Right kidney (tissue), 1 donor: Measurements from ENCODE around the gene PIK3R2.

Source experiments
- DNase-seq: peaks from one replicate; pipeline ENCODE4 v3.0.0-alpha.2; 2016

Gene PIK3R2

DNA sequence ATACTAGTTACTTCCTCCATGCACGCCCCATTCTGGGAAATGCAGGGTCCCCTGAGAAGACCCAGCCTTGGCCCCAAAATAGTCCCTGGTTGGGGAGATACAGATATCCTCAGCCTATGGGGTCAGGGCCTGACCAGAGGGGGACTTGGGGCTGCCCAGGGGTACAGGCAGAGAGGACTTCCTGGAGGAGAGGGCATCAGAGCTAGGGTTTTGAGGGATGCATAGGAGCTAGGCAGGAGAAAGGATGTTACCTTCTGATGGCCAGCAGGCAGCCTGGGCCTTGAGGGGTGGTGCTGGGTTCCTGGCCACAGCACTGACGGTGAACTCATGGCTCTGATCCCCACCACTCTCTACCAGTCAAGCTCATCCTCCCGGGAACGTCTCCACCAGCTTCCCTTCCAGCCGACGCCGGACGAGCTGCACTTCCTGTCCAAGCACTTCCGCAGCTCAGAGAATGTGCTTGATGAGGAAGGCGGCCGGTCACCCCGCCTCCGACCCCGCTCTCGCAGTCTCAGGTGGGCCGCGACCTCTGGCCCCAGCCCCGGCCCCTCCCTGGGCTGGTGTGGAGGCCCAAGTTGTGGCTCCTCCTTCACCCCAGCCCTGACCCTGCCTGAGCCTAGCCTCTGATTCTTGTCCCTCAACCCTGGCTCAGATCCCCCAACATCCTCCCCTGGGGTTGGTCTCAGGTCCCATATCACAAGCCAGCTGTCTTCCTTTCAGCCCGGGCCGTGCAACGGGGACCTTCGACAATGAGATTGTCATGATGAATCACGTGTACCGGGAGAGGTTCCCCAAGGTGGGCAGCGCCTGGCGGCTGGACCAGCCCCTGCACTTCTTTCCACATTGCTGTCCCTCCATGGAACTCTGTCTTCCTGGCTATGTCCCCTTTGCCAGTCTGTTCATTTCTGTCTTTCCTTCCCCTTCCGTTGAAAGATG, 29.8 kb upstream of the PIK3R2 start:
- no peak for DNase-seq

DNA sequence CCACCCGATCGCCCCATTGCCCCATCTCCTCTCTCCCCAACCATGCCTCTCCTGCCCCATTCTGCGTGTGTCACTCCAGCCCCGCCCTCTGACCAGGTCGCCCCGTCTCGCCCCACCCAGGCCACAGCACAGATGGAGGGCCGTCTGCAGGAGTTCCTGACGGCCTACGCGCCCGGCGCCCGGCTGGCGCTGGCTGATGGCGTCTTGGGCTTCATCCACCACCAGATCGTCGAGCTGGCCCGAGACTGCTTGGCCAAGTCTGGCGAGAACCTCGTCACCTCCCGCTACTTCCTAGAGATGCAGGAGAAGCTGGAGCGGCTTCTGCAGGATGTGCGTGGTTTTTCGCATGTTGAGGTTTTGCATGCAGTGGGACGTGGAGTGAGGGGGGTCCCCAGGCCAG, 29.1 kb upstream of the PIK3R2 start:
- DNase-seq: no peak

GRCh38 chr19:18126097-18126496, 26.9 kb upstream of the PIK3R2 start:
- no peak for DNase-seq

- no peak for DNase-seq
These were observed 24.9 kb upstream of the PIK3R2 start for GRCh38 chr19:18128044-18128443.

- no peak for DNase-seq
These were observed 24.2 kb upstream of the PIK3R2 start for GRCh38 chr19:18128805-18129204.

- no peak for DNase-seq
These were observed 22.3 kb upstream of the PIK3R2 start for GRCh38 chr19:18130523-18131242.

GRCh38 chr19:18131841-18132596, 20.9 kb upstream of the PIK3R2 start:
- DNase-seq: no peak

GRCh38 chr19:18135712-18136584, 17.0 kb upstream of the PIK3R2 start:
- DNase-seq: no peak

DNA sequence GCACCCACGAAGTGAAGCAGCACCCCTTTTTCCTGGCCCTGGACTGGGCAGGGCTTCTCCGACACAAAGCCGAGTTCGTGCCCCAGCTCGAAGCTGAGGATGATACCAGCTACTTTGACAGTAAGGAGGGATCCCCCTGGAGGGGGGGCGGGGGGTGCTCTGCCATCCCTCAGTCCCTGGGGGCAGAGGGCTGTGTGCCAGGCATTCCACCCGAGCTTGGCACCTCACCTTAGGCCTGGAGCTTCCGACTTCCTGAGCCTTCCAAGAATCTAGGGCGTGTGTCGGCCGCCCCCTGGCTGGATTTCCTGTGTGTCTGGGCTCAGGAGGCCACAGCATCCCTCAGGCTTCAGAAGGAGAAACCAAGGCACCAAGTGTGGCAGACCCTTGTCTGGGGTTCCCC, 15.7 kb upstream of the PIK3R2 start:
- DNase-seq: no peak

- no peak for DNase-seq
These were observed 15.2 kb upstream of the PIK3R2 start for GRCh38 chr19:18137657-18138339.

DNA sequence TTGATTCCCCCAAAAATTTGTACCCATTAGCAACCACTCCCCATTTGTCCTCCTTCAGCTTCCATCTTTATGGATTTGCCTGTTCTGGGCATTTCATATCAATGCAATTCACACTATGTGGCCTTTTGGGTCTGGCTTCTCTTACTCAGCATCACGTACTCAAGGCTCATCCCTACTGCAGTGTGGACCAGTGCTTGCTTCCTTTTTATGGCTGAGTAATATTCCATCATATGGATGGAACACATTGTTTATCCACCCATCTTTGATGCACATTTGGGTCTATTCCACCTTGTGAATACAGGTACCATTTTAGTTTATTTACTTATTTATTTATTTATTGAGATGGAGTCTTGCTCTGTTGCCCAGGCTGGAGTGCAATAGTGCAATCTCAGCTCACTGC, 12.5 kb upstream of the PIK3R2 start:
- DNase-seq: no peak

DNA sequence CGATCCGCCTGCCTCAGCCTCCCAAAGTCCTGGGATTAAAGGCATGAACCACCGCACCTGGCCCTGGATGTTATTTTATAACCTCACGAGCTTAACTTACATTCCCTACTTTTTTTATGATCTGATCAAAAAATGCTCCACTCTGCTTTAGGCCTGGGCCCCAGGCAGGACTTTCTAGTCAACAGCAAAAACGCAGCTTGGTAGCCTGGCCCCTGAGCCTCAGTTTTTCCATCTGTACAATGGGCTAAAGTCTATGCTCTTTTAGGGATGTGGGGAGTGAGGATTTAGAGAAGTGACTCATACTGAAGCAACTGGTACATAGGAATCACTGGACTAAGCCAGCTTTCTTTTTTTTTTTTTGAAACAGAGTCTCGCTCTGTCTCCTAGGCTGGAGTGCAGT, 11.9 kb upstream of the PIK3R2 start:
- DNase-seq: no peak

DNA sequence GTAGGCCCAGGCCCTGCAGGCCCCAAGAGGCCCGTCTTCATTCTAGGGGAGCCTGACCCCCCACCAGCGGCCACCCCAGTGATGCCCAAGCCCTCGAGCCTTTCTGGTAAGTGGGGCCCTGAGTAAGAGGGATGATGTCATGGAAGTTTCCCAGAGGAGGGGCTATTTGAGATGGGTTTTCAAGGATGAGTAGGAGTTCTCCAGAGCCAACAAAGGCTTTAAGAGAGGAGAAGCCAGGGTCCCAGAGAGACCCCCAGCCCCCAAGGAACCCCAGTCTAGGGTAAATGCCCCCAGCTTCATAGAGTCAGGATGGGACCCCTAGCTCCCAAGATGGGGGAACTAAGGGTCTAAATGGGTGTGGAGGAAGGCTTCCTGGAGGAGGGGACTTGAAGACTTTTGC, 9.1 kb upstream of the PIK3R2 start:
- DNase-seq: no peak

GRCh38 chr19:18144361-18144760, 8.6 kb upstream of the PIK3R2 start:
- DNase-seq: no peak

GRCh38 chr19:18144906-18145305, 8.1 kb upstream of the PIK3R2 start:
- DNase-seq: no peak

DNA sequence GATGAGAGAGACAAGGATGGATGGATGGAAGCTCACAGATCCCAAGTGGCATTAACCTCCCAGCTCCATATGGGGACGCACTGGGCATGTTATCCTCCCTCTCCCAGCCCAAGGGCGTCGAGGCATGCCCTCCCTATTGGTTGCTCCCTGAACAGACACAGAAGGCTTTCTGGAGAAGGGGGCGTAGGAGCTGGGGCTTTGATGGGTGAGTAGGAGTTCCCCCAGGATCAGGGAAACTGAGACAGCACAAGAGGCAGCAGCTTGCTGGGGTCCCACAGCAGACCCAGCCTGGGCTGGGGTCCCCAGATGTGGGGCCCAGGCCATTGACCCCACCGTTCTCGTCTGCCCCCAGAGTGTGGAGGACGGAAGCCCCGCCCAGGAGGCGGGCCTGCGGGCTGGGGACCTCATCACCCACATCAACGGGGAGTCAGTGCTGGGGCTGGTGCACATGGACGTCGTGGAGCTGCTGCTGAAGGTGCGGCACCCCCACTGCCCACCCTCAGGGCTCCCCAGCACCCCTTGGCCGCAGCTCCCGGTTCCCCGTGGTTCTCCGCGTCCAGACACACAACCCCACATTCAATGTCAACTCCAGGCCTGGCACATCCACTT, 7.5 kb upstream of the PIK3R2 start:
- DNase-seq: no peak

DNA sequence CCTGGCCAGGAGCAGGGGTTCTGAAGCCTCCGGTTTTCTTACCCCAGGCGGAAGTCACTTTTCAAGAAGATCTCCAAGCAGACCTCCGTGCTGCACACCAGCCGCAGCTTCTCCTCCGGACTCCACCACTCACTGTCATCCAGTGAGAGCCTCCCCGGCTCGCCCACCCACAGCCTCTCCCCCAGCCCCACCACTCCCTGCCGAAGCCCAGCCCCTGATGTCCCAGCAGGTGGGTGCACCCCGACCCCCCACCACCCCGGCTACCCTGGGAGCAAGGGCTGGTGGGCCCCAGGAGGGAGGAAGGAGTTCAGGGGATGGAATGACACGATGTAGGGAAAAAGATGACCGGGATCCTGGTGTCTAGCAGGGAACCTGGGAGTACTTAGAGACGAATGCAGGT, 5.6 kb upstream of the PIK3R2 start:
- no peak for DNase-seq

- DNase-seq: no peak
These were observed 3.4 kb upstream of the PIK3R2 start for GRCh38 chr19:18149596-18149975.

GRCh38 chr19:18150776-18151624, 2.0 kb upstream of the PIK3R2 start:
- no peak for DNase-seq

- no peak for DNase-seq
These were observed 534 bp upstream of the PIK3R2 start for GRCh38 chr19:18152442-18152816.
